ENCODE measurements around the gene PFDN1. TPM values are rescaled to one million over a fixed set of nuclear protein-coding genes. Genes with fewer than 3 reads are reported as not detected.

The PFDN1 gene
- total and polyA plus RNA-seq, 10 of the 15 experiments (the other 5 are each of a cell fraction or from before 2014, with no cell fraction given), result 62.9 to 193 (median 102) TPM

- H3K4me3 ChIP-seq, result no peak overlapping the region
- H3K9ac ChIP-seq (ENCODE audit: control insufficient read depth, insufficient read depth, low read length), result no peak overlapping the region
- intact Hi-C loops (cut with micrococcal nuclease; ENCODE audit: unreplicated experiment) (no loop called here), in situ Hi-C loops (cut with MboI) (no loop called here)
- H3K4me2 ChIP-seq (ENCODE audit: control insufficient read depth, insufficient read depth), result peak overlapping the region; percentile 30; the same call in 1 of the 2 replicates
- H3K9me3 ChIP-seq (replicated peaks; ENCODE audit: control insufficient read depth, insufficient read depth, low read length), result no peaks in the 10 kb centered on the region
- H3K79me2 ChIP-seq (ENCODE audit: control insufficient read depth, insufficient read depth, low read length), result peaks cover 48% of the 10 kb centered on the region
- ChIA-PET RAD21 (ENCODE audit: unreplicated experiment) (interaction anchor here (1.1 kb wide), 1 partner anchor 52 kb away, joined by 3 read pairs; no protein-coding TSS in a partner anchor), CTCF (interaction anchor here (1.3 to 1.7 kb wide), 3 partner anchors 52 to 63 kb away, joined by 3 to 6 read pairs (median 6); no protein-coding TSS in a partner anchor), POLR2A (interaction anchor here (0.6 to 1.6 kb wide), 3 partner anchors 10 to 427 kb away, joined by 4 read pairs; no protein-coding TSS in a partner anchor), SMC1A (ENCODE audit: uncharacterized antibody, unreplicated experiment) (interaction anchor here (0.6 to 1.7 kb wide), 8 partner anchors 8 to 202 kb away, joined by 3 to 6 read pairs (median 3); no protein-coding TSS in a partner anchor)
- no peak overlapping the region for H2AFZ ChIP-seq (ENCODE audit: control insufficient read depth, low read depth, low read length)
- WGBS (ENCODE audit: insufficient coverage, insufficient replicate concordance, low lambda C conversion rate, missing lambda C conversion rate), result 97% methylated on average over 3 of the region's 3 CpGs
- no TSS peak for BruUV-seq (replicated peaks)
- FAIRE-seq, result no peak
- H4K20me1 ChIP-seq (ENCODE audit: control insufficient read depth, insufficient read depth), result no peaks in the 10 kb centered on the region
- no peaks in the 10 kb centered on the region for H3K27me3 ChIP-seq (replicated peaks in 1 of 2; ENCODE audit: control insufficient read depth in 2 of 2, insufficient read depth in 2 of 2, low read length in 1 of 2)
- H3K4me1 ChIP-seq (ENCODE audit: control insufficient read depth, insufficient read depth, low read length), result no peaks in the 10 kb centered on the region
- peaks cover 0 to 9% of the 10 kb centered on the region in 2 experiments; a peak in 2 of 4 replicates for H3K36me3 ChIP-seq (ENCODE audit: control insufficient read depth in 2 of 2, insufficient read depth in 2 of 2, low read length in 1 of 2)
- H3K27ac ChIP-seq (ENCODE audit: control insufficient read depth, insufficient read depth), result no peak overlapping the region
- DNase-seq (ENCODE audit: low read depth, low spot score), result no peak
- peak; percentile 5; the same call in 2 of the 3 replicates for ATAC-seq
- TF ChIP-seq ZBTB4 (CRISPR knock-in tag; IDR thresholded peaks at IDR 0.05) (no peak), DPF2 (IDR thresholded peaks at IDR 0.05) (no peak), EP300 (IDR thresholded peaks at IDR 0.05; ENCODE audit: borderline replicate concordance in 1 of 2, control insufficient read depth in 1 of 2, low read depth in 2 of 2, low read length in 2 of 2) (no peak), BRCA1 (IDR thresholded peaks at IDR 0.05; ENCODE audit: low read depth, low read length) (no peak), STAT1 (conservative IDR thresholded peaks at IDR 0.05) (no peak), KAT2A (conservative IDR thresholded peaks at IDR 0.05; ENCODE audit: control insufficient read depth, low read depth, low read length) (no peak), LARP7 (IDR thresholded peaks at IDR 0.05) (no peak), ZBED1 (IDR thresholded peaks at IDR 0.05; ENCODE audit: borderline replicate concordance) (no peak)
- TF ChIP-seq, protein P1, sequence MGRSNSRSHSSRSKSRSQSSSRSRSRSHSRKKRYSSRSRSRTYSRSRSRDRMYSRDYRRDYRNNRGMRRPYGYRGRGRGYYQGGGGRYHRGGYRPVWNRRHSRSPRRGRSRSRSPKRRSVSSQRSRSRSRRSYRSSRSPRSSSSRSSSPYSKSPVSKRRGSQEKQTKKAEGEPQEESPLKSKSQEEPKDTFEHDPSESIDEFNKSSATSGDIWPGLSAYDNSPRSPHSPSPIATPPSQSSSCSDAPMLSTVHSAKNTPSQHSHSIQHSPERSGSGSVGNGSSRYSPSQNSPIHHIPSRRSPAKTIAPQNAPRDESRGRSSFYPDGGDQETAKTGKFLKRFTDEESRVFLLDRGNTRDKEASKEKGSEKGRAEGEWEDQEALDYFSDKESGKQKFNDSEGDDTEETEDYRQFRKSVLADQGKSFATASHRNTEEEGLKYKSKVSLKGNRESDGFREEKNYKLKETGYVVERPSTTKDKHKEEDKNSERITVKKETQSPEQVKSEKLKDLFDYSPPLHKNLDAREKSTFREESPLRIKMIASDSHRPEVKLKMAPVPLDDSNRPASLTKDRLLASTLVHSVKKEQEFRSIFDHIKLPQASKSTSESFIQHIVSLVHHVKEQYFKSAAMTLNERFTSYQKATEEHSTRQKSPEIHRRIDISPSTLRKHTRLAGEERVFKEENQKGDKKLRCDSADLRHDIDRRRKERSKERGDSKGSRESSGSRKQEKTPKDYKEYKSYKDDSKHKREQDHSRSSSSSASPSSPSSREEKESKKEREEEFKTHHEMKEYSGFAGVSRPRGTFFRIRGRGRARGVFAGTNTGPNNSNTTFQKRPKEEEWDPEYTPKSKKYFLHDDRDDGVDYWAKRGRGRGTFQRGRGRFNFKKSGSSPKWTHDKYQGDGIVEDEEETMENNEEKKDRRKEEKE (IDR thresholded peaks at IDR 0.05), result no peak
- TF ChIP-seq, protein P2, sequence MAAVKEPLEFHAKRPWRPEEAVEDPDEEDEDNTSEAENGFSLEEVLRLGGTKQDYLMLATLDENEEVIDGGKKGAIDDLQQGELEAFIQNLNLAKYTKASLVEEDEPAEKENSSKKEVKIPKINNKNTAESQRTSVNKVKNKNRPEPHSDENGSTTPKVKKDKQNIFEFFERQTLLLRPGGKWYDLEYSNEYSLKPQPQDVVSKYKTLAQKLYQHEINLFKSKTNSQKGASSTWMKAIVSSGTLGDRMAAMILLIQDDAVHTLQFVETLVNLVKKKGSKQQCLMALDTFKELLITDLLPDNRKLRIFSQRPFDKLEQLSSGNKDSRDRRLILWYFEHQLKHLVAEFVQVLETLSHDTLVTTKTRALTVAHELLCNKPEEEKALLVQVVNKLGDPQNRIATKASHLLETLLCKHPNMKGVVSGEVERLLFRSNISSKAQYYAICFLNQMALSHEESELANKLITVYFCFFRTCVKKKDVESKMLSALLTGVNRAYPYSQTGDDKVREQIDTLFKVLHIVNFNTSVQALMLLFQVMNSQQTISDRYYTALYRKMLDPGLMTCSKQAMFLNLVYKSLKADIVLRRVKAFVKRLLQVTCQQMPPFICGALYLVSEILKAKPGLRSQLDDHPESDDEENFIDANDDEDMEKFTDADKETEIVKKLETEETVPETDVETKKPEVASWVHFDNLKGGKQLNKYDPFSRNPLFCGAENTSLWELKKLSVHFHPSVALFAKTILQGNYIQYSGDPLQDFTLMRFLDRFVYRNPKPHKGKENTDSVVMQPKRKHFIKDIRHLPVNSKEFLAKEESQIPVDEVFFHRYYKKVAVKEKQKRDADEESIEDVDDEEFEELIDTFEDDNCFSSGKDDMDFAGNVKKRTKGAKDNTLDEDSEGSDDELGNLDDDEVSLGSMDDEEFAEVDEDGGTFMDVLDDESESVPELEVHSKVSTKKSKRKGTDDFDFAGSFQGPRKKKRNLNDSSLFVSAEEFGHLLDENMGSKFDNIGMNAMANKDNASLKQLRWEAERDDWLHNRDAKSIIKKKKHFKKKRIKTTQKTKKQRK (IDR thresholded peaks at IDR 0.05; ENCODE audit: low read depth, low read length), result no peak
- TF ChIP-seq, protein P3, sequence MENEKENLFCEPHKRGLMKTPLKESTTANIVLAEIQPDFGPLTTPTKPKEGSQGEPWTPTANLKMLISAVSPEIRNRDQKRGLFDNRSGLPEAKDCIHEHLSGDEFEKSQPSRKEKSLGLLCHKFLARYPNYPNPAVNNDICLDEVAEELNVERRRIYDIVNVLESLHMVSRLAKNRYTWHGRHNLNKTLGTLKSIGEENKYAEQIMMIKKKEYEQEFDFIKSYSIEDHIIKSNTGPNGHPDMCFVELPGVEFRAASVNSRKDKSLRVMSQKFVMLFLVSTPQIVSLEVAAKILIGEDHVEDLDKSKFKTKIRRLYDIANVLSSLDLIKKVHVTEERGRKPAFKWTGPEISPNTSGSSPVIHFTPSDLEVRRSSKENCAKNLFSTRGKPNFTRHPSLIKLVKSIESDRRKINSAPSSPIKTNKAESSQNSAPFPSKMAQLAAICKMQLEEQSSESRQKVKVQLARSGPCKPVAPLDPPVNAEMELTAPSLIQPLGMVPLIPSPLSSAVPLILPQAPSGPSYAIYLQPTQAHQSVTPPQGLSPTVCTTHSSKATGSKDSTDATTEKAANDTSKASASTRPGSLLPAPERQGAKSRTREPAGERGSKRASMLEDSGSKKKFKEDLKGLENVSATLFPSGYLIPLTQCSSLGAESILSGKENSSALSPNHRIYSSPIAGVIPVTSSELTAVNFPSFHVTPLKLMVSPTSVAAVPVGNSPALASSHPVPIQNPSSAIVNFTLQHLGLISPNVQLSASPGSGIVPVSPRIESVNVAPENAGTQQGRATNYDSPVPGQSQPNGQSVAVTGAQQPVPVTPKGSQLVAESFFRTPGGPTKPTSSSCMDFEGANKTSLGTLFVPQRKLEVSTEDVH (IDR thresholded peaks at IDR 0.05; ENCODE audit: low read depth, partially characterized antibody), result no peak
Measured at GRCh38 chr5:140296289-140296688, 6.6 kb downstream of the PFDN1 start.
